Fibroblast of villous mesenchyme (primary cell): ENCODE results near the gene SARDH. TPM values are rescaled to one million over a fixed set of nuclear protein-coding genes. Genes with fewer than 3 reads are reported as not detected.

Experiments
- DNase-seq: peaks from one replicate; pipeline ENCODE4 v3.0.0-alpha.2; 2010; ENCODE audit warnings: low read depth
- H3K4me3 ChIP-seq: 2 replicates; pipeline ENCODE4 v1.5.1; 2011; ENCODE audit warnings: low read depth, mild to moderate bottlenecking, low read length
- total RNA-seq: library from RNA; depleted of rRNA; stranded (reverse); fragments of >200 nt; gene quantifications from 2 replicates; pipeline ENCODE4 v1.2.3, GENCODE V29; 2012
- TF ChIP-seq, protein P1 (sequence below): IDR thresholded peaks from 2 replicates; pipeline ENCODE4 v1.5.1; 2012; ENCODE audit warnings: low read depth, mild to moderate bottlenecking, low read length; ENCODE audit not compliant: insufficient read depth

SARDH gene
- total RNA-seq, 1 donor: 6.0 TPM

DNA sequence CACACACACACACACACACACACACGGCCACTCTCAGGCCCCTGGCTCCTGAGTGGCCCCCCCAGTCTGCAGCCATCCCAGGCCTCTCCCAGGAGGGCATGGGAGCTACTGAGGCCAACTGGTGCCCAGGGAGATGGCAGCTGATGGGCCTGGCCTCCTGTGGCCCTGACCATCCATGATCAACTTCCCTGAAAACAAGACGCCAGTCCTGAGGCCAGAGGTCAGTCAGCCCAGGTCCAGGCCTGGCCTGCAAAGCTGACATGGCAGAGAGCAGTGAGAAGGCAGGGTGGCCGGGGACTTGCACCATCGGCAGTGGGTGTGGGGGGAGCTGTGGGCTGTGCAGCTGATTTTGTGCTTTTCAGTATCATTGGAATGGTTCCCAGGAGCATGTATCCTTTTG is 47.0 kb downstream of the SARDH start:
- DNase-seq: no peak
- no peak overlapping the region for H3K4me3 ChIP-seq
- TF ChIP-seq, protein P1, sequence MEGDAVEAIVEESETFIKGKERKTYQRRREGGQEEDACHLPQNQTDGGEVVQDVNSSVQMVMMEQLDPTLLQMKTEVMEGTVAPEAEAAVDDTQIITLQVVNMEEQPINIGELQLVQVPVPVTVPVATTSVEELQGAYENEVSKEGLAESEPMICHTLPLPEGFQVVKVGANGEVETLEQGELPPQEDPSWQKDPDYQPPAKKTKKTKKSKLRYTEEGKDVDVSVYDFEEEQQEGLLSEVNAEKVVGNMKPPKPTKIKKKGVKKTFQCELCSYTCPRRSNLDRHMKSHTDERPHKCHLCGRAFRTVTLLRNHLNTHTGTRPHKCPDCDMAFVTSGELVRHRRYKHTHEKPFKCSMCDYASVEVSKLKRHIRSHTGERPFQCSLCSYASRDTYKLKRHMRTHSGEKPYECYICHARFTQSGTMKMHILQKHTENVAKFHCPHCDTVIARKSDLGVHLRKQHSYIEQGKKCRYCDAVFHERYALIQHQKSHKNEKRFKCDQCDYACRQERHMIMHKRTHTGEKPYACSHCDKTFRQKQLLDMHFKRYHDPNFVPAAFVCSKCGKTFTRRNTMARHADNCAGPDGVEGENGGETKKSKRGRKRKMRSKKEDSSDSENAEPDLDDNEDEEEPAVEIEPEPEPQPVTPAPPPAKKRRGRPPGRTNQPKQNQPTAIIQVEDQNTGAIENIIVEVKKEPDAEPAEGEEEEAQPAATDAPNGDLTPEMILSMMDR: no peak

GRCh38 chr9:133690081-133690561 is 48.0 kb downstream of the SARDH start:
- TF ChIP-seq, protein P1: no peak
- H3K4me3 ChIP-seq: no peak overlapping the region
- DNase-seq: peak; percentile 21

GRCh38 chr9:133689151-133689763 is 48.9 kb downstream of the SARDH start:
- DNase-seq: no peak
- TF ChIP-seq, protein P1: no peak
- H3K4me3 ChIP-seq: no peak overlapping the region

DNA sequence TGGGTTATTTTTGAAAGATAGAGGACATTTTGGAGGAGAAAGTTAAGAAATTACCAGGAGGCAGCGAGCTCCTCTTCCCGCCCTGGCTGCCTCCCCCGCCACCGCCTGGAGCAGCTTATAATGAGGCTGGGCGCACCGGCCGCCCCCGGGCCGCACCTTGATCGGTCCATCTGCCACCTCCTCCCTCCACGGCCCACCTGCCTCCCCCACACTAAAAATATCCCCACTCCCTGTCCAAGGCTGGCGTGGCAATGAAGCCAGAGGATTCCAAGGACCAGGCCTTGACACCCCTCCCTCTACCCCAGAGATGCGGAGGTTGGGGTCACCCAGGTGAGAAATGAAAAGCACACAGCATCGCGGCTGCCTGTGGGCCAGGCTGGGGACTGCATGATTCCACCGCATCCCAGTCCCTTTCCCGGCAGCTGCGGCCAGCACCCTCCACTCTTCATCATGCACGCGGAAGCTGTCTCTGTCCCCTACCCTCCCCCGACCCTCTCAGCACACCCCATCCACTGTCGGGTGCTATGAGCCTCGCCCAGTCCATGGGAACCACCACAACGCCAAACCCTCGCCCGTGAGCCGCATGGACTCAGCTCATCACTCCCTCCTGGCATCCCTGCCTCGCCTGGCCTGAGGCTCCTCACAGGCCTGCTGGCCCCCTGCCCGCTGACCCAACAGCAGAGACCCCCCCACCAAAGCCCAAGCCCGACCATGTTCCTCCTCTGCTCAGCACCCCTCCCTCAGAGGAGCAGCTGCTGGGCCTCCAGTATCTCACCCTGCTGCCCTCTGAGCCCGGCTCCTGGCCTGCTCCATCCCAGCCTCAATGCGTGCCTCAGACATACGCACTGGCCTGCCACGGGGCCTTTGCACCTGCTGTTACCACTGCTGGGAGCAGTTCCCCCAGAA is 50.0 kb downstream of the SARDH start:
- TF ChIP-seq, protein P1: no peak
- no peak for DNase-seq
- H3K4me3 ChIP-seq: no peak overlapping the region

DNA sequence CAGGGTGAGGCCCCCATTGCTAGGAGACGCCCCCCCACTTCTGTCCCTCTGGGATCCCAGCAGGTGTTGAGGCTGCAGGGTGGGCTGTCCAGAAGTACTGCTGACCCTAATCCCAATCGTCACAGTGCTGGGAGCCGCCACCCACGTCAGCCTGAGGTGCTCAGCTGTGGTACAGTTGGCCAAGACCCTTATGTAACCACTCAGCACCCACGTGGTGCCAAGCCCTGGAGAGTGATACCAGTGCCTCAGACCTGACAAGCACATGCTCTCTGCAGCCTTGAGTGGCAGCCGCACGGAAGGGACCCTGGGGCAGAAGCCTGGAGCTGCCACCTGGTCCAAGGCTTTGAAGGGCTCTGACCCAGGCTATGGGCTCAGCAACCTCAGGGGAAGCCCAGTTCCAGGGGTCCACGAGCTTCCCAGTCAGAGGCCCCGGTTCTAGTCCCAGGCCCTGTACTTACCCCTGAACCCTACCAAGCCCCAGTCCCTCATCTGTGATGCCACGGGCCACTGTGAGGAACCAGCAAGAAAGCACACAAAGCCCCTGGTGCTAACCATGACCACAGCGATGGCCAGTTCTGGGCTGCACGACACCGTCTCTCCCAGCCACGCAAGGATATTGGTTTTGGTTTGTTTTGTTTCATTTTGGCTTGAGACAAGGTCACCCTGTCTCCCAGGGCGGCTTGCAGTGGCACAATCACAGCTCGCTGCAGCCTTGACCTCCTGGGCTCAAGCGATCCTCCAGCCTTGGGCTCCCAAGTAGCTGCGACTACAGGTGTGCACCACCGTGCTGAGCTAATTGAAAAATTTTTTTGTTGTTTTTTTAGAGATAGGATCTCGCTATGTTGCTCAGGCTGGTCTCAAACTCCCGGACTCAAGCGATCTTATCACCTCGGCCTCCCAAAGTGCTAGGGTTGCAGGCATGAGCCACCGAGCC is 51.2 kb downstream of the SARDH start:
- TF ChIP-seq, protein P1: no peak
- no peak for DNase-seq
- no peak overlapping the region for H3K4me3 ChIP-seq

GRCh38 chr9:133685653-133686609 is 52.2 kb downstream of the SARDH start:
- no peak for DNase-seq
- TF ChIP-seq, protein P1: no peak
- no peak overlapping the region for H3K4me3 ChIP-seq
